ENCODE measurements around the gene ALG2. TPM values are rescaled to one million over a fixed set of nuclear protein-coding genes. Genes with fewer than 3 reads are reported as not detected.

ALG2 gene
- total RNA-seq, 4 donors from 2014 or later: 26.4 to 33.0 (median 31.5) TPM

- Histone ChIP-seq H3K9me3 (no peaks in the 10 kb centered on the region), H3K36me3 (no peaks in the 10 kb centered on the region), H3K4me1 (peaks cover 15% of the 10 kb centered on the region), H3K4me3 (no peak overlapping the region), H3K27me3 (no peaks in the 10 kb centered on the region), H3K27ac (no peak overlapping the region)
- no peak for TF ChIP-seq EP300 (IDR thresholded peaks at IDR 0.05)
- no peak for TF ChIP-seq POLR2A (IDR thresholded peaks at IDR 0.05)
- TF ChIP-seq POLR2AphosphoS5 (IDR thresholded peaks at IDR 0.05): no peak
- no peak for TF ChIP-seq CTCF (IDR thresholded peaks at IDR 0.05)
- DNase-seq (ENCODE audit: low spot score in 2 of 2): no peak
- WGBS: 74% methylated on average over 4 of the region's 4 CpGs
Observed at GRCh38 chr9:99181621-99182020, 40.1 kb downstream of the ALG2 start.

DNA sequence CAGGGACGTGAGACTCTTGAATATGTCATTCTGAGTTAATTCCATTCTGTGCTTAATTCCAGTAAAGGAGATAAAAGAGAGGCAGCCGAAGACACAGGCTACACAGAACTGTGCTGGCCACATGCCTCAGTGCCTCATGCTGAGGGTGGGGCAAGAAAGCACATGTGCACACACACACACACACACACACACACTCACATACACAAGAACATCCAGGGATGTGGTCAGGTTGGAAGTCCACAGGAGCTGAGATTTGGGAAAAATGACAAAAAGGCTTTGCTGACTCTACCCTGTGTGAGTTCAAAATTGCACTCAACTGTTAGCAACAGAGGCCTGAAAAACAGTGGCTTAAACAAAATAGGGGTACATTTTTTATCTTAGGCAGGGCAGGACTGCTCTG lies 40.5 kb downstream of the ALG2 start:
- TF ChIP-seq CTCF (IDR thresholded peaks at IDR 0.05): no peak
- TF ChIP-seq EP300 (IDR thresholded peaks at IDR 0.05): no peak
- TF ChIP-seq POLR2A (IDR thresholded peaks at IDR 0.05): no peak
- TF ChIP-seq POLR2AphosphoS5 (IDR thresholded peaks at IDR 0.05): no peak
- Histone ChIP-seq H3K4me1 (peaks cover 15% of the 10 kb centered on the region), H3K9me3 (no peaks in the 10 kb centered on the region), H3K36me3 (no peaks in the 10 kb centered on the region), H3K27me3 (no peaks in the 10 kb centered on the region), H3K27ac (no peak overlapping the region), H3K4me3 (no peak overlapping the region)
- DNase-seq (ENCODE audit: low spot score in 2 of 2): no peak
- WGBS: 77% methylated on average over 2 of the region's 2 CpGs

DNA sequence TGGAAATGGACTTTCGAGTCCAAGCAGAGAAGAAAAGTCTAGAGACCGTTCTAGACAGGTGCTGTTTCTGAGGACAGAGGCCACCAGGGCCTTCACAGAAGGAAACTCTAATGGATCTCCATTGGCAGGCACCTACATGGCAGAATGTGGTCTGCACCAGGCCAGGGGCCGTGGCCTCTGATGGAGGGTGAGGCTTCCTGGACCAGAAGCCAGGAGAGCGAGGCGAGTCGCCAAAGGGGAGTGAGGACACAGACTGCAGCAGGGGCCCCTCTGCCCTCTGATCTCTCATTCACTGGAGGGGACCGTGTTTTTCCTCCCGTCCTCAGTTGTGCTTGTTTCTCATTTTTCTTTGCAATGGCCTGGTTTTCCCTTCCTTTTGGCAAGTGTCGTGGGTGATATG lies 41.1 kb downstream of the ALG2 start:
- Histone ChIP-seq H3K9me3 (no peaks in the 10 kb centered on the region), H3K27ac (no peak overlapping the region), H3K27me3 (no peaks in the 10 kb centered on the region), H3K4me3 (no peak overlapping the region), H3K4me1 (peaks cover 15% of the 10 kb centered on the region), H3K36me3 (no peaks in the 10 kb centered on the region)
- no peak for DNase-seq (ENCODE audit: low spot score in 2 of 2)
- 90% methylated on average over 9 of the region's 9 CpGs for WGBS
- TF ChIP-seq EP300 (IDR thresholded peaks at IDR 0.05) (no peak), CTCF (IDR thresholded peaks at IDR 0.05) (no peak)

DNA sequence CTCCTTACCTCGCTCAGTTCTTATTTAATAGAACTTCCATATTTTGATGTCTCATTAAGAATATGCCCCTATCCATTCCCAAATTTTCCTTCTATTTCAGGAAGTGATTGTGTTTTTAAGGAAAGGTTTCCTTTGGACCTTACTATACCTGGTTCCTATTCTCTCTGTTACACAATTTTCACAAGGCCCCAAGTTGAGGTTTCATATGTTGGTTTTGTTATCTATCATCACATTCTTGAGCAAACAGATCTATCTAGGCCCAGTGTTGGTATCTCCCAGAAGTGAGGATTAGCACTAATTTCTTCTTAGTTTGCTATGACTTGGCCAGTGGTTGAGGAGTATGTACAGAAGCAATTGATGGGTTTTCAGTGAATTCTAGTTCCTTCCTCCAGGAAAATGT lies 41.5 kb downstream of the ALG2 start:
- no peaks in the 10 kb centered on the region for H3K9me3 ChIP-seq
- no peak overlapping the region for H3K4me3 ChIP-seq
- no peak for DNase-seq (ENCODE audit: low spot score in 2 of 2)
- no peaks in the 10 kb centered on the region for H3K27me3 ChIP-seq
- H3K36me3 ChIP-seq: no peaks in the 10 kb centered on the region
- H3K27ac ChIP-seq: no peak overlapping the region
- H3K4me1 ChIP-seq: peaks cover 15% of the 10 kb centered on the region
- TF ChIP-seq EP300 (IDR thresholded peaks at IDR 0.05): no peak
- TF ChIP-seq POLR2AphosphoS5 (IDR thresholded peaks at IDR 0.05): no peak
- WGBS: 97% methylated on average over 1 of the region's 1 CpG

GRCh38 chr9:99178912-99179872 lies 42.5 kb downstream of the ALG2 start:
- no peak for TF ChIP-seq POLR2AphosphoS5 (IDR thresholded peaks at IDR 0.05)
- TF ChIP-seq CTCF (IDR thresholded peaks at IDR 0.05): no peak
- no peak for TF ChIP-seq POLR2A (IDR thresholded peaks at IDR 0.05)
- no peak for TF ChIP-seq EP300 (IDR thresholded peaks at IDR 0.05)
- Histone ChIP-seq H3K9me3 (no peaks in the 10 kb centered on the region), H3K27ac (no peak overlapping the region), H3K36me3 (no peaks in the 10 kb centered on the region), H3K27me3 (no peaks in the 10 kb centered on the region), H3K4me3 (no peak overlapping the region), H3K4me1 (peaks cover 5% of the 10 kb centered on the region)
- WGBS: 95% methylated on average over 16 of the region's 17 CpGs
- DNase-seq (ENCODE audit: low spot score in 2 of 2): no peak

Data from suprapubic skin (tissue), 4 donors.